Measurements from ENCODE around the gene PCNT.

PCNT gene

GRCh38 chr21:46323710-46324389, at the start of gene PCNT, which contains the start of gene C21orf58:
PCNT (plus strand) TSS chr21:46324156; CDS start chr21:46324229, 73 bp downstream.
C21orf58 (minus strand) TSS chr21:46323870; CDS start chr21:46322738, 1,132 bp downstream.
- peak; percentile 97 for DNase-seq

GRCh38 chr21:46274797-46275390, 49.1 kb upstream of the PCNT start:
- no peak for DNase-seq

- no peak for DNase-seq
These were observed 39.8 kb upstream of the PCNT start for GRCh38 chr21:46284077-46284644.

GRCh38 chr21:46284733-46285132, 39.2 kb upstream of the PCNT start:
- no peak for DNase-seq

- DNase-seq: no peak
These were observed 38.7 kb upstream of the PCNT start, which contains the start of gene MCM3AP for GRCh38 chr21:46285206-46285661. MCM3AP (minus strand) TSS chr21:46285611; CDS start chr21:46285286, 325 bp downstream.

GRCh38 chr21:46285761-46286647, 38.0 kb upstream of the PCNT start, which contains the start of gene YBEY:
YBEY (plus strand) TSS chr21:46286342; CDS start chr21:46286914, 572 bp downstream.
- peak; percentile 84 for DNase-seq

GRCh38 chr21:46286648-46287002, 37.3 kb upstream of the PCNT start:
- no peak for DNase-seq

- DNase-seq: no peak
These were observed 36.4 kb upstream of the PCNT start for GRCh38 chr21:46287541-46287940.

- no peak for DNase-seq
These were observed 34.2 kb upstream of the PCNT start for GRCh38 chr21:46289655-46290179.

- no peak for DNase-seq
These were observed 32.4 kb upstream of the PCNT start for GRCh38 chr21:46291561-46291960.

- DNase-seq: no peak
These were observed 29.2 kb upstream of the PCNT start for GRCh38 chr21:46294647-46295176.

- no peak for DNase-seq
These were observed 28.7 kb upstream of the PCNT start for GRCh38 chr21:46295177-46295770.

- DNase-seq: peak; percentile 50
These were observed 27.8 kb upstream of the PCNT start for GRCh38 chr21:46295996-46296752.

GRCh38 chr21:46297338-46298271, 26.4 kb upstream of the PCNT start:
- no peak for DNase-seq

- no peak for DNase-seq
These were observed 24.8 kb upstream of the PCNT start for GRCh38 chr21:46299167-46299566.

- DNase-seq: no peak
These were observed 22.2 kb upstream of the PCNT start for GRCh38 chr21:46301759-46302158.

GRCh38 chr21:46304437-46304836, 19.5 kb upstream of the PCNT start:
- no peak for DNase-seq

GRCh38 chr21:46304955-46305354, 19.0 kb upstream of the PCNT start:
- DNase-seq: no peak

GRCh38 chr21:46307625-46308024, 16.3 kb upstream of the PCNT start:
- no peak for DNase-seq

GRCh38 chr21:46308431-46308830, 15.5 kb upstream of the PCNT start:
- no peak for DNase-seq
